Suprapubic skin (tissue), 4 donors: ENCODE results near the gene EPS15. TPM values are rescaled to one million over a fixed set of nuclear protein-coding genes. Genes with fewer than 3 reads are reported as not detected.

Experiments used
- DNase-seq, 2 donors: peaks; one replicate each; pipeline ENCODE4 v3.0.0-alpha.2; 2019; ENCODE audit warnings: low spot score in 2 of 2
- H3K27ac ChIP-seq: fragments of 200-600 bp; sonication (generic); one replicate; pipeline ENCODE4 v1.5.1; 2019
- H3K27me3 ChIP-seq: fragments of 200-600 bp; sonication (generic); one replicate; pipeline ENCODE4 v1.5.1; 2019
- H3K36me3 ChIP-seq: fragments of 200-600 bp; sonication (generic); one replicate; pipeline ENCODE4 v1.5.1; 2019
- H3K4me1 ChIP-seq: fragments of 200-600 bp; sonication (generic); one replicate; pipeline ENCODE4 v1.5.1; 2019
- H3K4me3 ChIP-seq: fragments of 200-600 bp; sonication (generic); one replicate; pipeline ENCODE4 v1.5.1; 2019; ENCODE audit warnings: mild to moderate bottlenecking
- H3K9me3 ChIP-seq: fragments of 200-600 bp; sonication (generic); one replicate; pipeline ENCODE4 v1.5.1; 2019
- EP300 ChIP-seq: sonication (generic); formaldehyde crosslinking; IDR thresholded peaks from one replicate; pipeline ENCODE4 v1.6.1; 2017; ENCODE audit warnings: antibody characterized with exemption
- POLR2A ChIP-seq, 2 donors: fragments of 450-650 bp; IDR thresholded peaks; one replicate each; pipeline ENCODE4 v1.6.1; 2017; ENCODE audit warnings: antibody characterized with exemption in 2 of 2, mild to moderate bottlenecking in 2 of 2, moderate library complexity in 2 of 2
- POLR2AphosphoS5 ChIP-seq, 3 donors: sonication (generic); formaldehyde crosslinking; IDR thresholded peaks; one replicate each; pipeline ENCODE4 v1.6.1; 2017; ENCODE audit warnings: antibody characterized with exemption in 3 of 3
- WGBS: methylation state at CpG from one replicate; pipeline ENCODE4 v1.1.5; 2018; 5-methylcytosine and 5-hydroxymethylcytosine counted together
- total RNA-seq, 4 donors: library from RNA; depleted of rRNA; stranded (reverse); fragments of >200 nt; gene quantifications; one replicate each; pipeline ENCODE4 v1.1.0, GENCODE V29; 2016
- TF ChIP-seq, protein P1 (sequence below), 2 donors: fragments of 200-600 bp in 1 of 2; fragments of 450-650 bp in 1 of 2; sonication (generic) in 1 of 2; IDR thresholded peaks; one replicate each; pipeline ENCODE4 v1.5.1; 2016 to 2019; ENCODE audit warnings: antibody characterized with exemption in 2 of 2, mild to moderate bottlenecking in 1 of 2, moderate library complexity in 1 of 2

Gene EPS15
- total RNA-seq, 4 donors from 2014 or later, result 57.1 to 127 (median 81.5) TPM

- WGBS, result 71% methylated on average over 7 of the region's 15 CpGs
- H3K4me3 ChIP-seq, result peak overlapping the region; percentile 38
- H3K36me3 ChIP-seq, result no peaks in the 10 kb centered on the region
- H3K27me3 ChIP-seq, result peaks cover 16% of the 10 kb centered on the region
- H3K4me1 ChIP-seq, result peaks cover 26% of the 10 kb centered on the region
- TF ChIP-seq, protein P1, sequence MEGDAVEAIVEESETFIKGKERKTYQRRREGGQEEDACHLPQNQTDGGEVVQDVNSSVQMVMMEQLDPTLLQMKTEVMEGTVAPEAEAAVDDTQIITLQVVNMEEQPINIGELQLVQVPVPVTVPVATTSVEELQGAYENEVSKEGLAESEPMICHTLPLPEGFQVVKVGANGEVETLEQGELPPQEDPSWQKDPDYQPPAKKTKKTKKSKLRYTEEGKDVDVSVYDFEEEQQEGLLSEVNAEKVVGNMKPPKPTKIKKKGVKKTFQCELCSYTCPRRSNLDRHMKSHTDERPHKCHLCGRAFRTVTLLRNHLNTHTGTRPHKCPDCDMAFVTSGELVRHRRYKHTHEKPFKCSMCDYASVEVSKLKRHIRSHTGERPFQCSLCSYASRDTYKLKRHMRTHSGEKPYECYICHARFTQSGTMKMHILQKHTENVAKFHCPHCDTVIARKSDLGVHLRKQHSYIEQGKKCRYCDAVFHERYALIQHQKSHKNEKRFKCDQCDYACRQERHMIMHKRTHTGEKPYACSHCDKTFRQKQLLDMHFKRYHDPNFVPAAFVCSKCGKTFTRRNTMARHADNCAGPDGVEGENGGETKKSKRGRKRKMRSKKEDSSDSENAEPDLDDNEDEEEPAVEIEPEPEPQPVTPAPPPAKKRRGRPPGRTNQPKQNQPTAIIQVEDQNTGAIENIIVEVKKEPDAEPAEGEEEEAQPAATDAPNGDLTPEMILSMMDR (IDR thresholded peaks at IDR 0.05), result no peak
- TF ChIP-seq EP300 (no peak), POLR2AphosphoS5 (IDR thresholded peaks at IDR 0.05) (no peak), POLR2A (IDR thresholded peaks at IDR 0.05) (no peak)
- no peak for DNase-seq
- no peak overlapping the region for H3K27ac ChIP-seq
- H3K9me3 ChIP-seq, result no peaks in the 10 kb centered on the region
These were observed 173.8 kb downstream of the EPS15 start for GRCh38 chr1:51345300-51345687.

DNA sequence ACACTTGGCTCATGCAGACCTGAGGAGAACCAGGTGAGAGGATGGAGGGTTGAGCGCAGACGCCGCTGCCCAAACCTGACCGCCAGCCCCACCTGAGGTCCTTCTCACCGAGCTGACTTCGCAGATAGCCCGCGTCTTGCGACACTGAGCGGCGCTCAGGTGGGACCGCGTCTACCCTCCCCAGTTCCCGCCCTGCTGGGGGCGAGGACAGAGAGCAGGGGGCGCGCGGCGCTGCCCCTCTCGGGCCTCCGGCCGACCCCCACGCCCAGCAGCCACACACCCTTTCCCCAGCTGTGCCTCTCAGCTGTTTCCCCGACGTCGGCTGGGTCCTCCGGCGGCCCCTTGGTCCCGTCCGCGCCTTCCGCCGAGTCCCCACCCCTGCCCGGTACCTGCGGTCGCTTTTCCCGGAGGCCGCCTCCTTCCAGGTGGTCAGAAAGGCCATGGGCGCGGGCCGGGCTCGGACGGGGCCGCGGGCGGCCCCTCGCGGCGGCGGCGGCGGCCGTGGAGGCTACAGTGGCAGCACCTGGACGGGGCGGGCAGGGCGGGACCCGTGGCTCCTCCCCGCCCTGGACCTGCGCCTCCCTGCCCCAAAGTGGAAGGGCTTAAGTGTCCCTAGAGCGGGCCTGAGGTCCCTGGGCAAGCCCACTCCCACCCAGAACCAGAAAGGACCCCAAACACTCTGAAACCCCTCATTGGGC is 174.3 kb downstream of the EPS15 start:
- WGBS, result 11% methylated on average over 18 of the region's 60 CpGs
- TF ChIP-seq, protein P1 (IDR thresholded peaks at IDR 0.05), result peak in 1 of 2 donors; percentile 15
- TF ChIP-seq POLR2AphosphoS5 (IDR thresholded peaks at IDR 0.05), result no peak
- no peaks in the 10 kb centered on the region for H3K36me3 ChIP-seq
- H3K27me3 ChIP-seq, result peaks cover 16% of the 10 kb centered on the region
- no peak overlapping the region for H3K27ac ChIP-seq
- no peak for DNase-seq
- H3K4me1 ChIP-seq, result peaks cover 26% of the 10 kb centered on the region
- no peaks in the 10 kb centered on the region for H3K9me3 ChIP-seq
- peak overlapping the region; percentile 38 for H3K4me3 ChIP-seq

DNA sequence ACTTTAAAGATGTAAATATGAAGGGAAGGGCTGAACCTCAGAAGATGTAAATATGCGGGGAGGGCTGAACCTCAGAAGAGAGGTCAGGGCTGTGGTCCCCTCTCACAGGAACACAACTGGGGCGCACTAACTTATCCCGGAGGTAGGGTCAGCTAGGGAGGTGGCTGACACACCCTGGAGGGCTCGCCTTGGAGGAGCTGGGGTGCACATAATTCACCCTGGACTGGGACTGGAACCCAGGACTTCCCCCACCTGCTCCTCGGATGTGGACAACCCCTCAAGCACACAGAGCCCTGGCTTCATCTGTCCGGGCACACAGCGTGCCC is 174.8 kb downstream of the EPS15 start:
- Histone ChIP-seq H3K27ac (no peak overlapping the region), H3K9me3 (no peaks in the 10 kb centered on the region), H3K4me3 (peak overlapping the region; percentile 38), H3K36me3 (no peaks in the 10 kb centered on the region), H3K27me3 (peaks cover 16% of the 10 kb centered on the region), H3K4me1 (peaks cover 26% of the 10 kb centered on the region)
- no peak for DNase-seq
- 78% methylated on average over 7 of the region's 7 CpGs for WGBS
- TF ChIP-seq POLR2AphosphoS5 (IDR thresholded peaks at IDR 0.05) (no peak), POLR2A (IDR thresholded peaks at IDR 0.05) (no peak), EP300 (no peak)
- TF ChIP-seq, protein P1 (IDR thresholded peaks at IDR 0.05), result no peak

DNA sequence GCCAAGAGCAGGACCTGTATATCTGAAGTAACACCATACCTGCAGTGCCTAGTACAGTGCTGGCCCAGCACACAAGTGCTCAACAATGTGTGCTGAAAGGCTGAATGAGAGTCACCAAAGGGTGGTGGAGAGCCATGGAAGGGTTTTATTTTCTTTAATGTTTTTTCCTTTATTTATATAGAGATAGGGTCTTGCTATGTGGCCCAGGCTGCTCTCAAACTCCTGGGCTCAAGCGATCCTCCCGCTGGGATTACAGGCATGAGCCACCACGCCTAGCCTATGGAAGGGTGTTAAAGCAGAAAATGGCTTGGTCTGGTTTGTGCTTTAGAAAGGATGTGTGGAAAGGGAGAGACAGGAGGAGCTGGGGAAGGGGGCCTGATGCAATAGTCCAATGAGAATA is 175.4 kb downstream of the EPS15 start:
- DNase-seq, result no peak
- WGBS, result 91% methylated on average over 3 of the region's 3 CpGs
- H3K4me1 ChIP-seq, result peaks cover 26% of the 10 kb centered on the region
- TF ChIP-seq POLR2A (IDR thresholded peaks at IDR 0.05) (no peak), EP300 (no peak), POLR2AphosphoS5 (IDR thresholded peaks at IDR 0.05) (no peak)
- TF ChIP-seq, protein P1 (IDR thresholded peaks at IDR 0.05), result no peak
- no peak overlapping the region for H3K27ac ChIP-seq
- H3K4me3 ChIP-seq, result no peak overlapping the region
- peaks cover 16% of the 10 kb centered on the region for H3K27me3 ChIP-seq
- no peaks in the 10 kb centered on the region for H3K9me3 ChIP-seq
- no peaks in the 10 kb centered on the region for H3K36me3 ChIP-seq

DNA sequence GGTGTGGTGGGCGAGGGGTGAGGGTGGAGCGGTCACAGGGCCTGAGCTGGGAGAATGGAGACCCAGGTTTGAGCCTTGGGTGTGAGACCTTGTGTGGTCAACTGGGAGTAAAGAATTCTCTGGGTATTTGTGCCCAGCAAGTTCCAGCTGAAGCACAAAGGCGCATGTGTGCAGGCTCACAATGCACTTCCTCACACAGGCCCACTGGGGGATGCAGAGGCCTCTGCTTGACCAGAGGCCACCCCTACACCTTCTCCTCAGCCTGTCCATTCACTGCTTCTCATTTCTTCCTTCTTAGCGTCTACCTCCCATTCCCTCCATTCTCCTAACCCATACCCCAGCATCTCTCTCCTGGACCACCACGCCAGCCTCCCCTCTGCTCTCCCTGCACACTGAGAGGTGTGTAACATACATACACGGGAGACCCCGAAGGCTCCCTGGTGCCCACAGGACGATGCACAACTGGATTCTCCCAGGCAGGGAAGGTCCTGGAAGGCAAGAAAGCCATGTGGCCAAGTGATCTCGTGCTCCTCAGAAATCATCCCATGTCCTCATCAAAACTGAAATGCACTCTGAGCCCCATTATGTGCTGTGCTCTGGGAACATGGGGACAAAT is 176.4 kb downstream of the EPS15 start:
- no peak for DNase-seq
- Histone ChIP-seq H3K4me1 (peaks cover 25% of the 10 kb centered on the region), H3K4me3 (no peak overlapping the region), H3K27ac (no peak overlapping the region), H3K9me3 (no peaks in the 10 kb centered on the region), H3K27me3 (peaks cover 16% of the 10 kb centered on the region), H3K36me3 (no peaks in the 10 kb centered on the region)
- WGBS, result 85% methylated on average over 9 of the region's 9 CpGs
- TF ChIP-seq POLR2A (IDR thresholded peaks at IDR 0.05), result no peak
- no peak for TF ChIP-seq POLR2AphosphoS5 (IDR thresholded peaks at IDR 0.05)
- TF ChIP-seq, protein P1 (IDR thresholded peaks at IDR 0.05), result no peak
- TF ChIP-seq EP300, result no peak
